GM19025 (cell line): ENCODE data around the gene SLIT3.

Source experiments
- ATAC-seq: cut with Tn5 transposase; IDR thresholded peaks from one replicate; pipeline ENCODE4 v1.9.1; 2021; ENCODE audit warnings: mild to moderate bottlenecking, low read depth, moderate library complexity; ENCODE audit not compliant: unreplicated experiment

Gene SLIT3

DNA sequence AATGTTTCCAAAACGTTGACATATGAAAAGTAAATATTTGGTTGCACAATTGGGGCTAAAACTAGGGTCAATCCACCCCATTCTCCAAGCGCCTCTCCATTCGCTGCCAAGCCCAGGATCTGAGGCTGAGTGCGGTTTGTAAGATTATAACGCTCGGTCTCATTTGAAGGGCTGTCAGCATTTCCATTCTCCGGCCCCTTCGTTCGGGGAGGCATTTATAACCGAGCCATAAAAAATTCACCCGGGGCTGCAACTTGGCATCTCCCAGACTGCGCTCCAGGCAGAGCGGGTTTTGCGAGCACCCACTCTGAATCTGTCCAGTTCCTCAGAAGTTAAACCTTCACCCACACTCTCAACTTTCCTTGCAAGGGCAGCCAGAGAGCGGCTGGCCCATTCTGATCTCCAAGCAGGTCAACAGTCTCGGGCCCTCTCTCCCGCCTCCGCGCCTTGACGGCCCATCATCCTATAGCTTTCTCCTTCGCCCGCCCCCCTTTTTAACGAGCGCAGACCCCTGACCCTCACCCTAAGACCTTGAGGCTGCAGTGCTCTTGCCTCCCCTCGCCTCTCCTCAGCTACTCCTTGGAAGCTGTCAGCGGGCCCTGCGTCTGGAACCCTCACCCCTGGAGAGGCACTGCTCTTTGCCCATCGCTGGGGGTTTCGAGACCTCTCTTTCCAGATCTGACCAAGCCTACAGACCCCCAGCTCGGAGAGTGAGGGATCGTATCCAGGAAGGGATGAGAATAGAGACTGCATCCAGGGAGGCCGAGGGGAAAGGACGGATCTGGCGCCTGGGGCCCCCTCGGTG, 1.1 kb downstream of the SLIT3 start:
- no peak for ATAC-seq

DNA sequence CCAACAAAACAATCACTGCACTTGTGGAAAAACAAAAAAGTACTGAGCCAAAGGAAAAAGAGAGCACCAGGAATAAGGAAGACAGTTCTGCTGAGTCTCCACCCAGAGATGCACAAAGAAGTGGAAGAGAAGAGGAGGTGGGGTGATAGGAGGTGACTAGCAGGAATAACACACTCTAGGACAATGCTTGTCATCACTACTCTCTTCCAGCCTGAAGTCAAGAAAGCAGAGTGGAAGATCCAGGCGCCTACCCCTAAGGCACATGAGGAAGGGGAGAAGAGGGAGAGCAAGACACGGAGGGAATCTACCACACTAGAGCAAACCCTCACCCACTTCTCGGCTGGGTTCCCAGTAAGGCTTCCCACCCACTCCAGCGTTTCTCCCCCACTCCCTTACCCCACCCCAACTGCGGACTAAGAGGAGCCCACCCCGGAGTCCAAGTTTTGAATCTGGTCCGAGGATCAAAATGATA, 1.7 kb downstream of the SLIT3 start:
- ATAC-seq = no peak

DNA sequence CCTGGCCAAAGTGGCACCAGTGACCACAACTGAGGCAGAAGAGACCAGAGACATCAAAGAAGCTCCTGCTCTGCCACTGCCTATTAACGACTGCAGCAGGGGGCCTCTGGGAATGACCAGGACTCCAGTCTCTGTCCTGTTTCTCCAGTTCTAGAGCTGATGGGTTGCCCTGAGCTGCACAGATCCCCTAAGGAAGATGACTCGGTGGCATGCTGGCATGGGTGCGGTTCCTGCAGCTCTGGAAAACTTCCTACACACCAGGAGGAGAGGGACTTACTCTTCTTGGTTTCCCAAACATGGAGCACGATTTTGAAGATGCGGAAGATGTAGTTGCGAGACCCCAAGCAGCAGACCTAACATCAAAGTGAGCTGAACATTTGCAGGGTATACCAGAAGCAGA, 2.7 kb downstream of the SLIT3 start:
- ATAC-seq = no peak

DNA sequence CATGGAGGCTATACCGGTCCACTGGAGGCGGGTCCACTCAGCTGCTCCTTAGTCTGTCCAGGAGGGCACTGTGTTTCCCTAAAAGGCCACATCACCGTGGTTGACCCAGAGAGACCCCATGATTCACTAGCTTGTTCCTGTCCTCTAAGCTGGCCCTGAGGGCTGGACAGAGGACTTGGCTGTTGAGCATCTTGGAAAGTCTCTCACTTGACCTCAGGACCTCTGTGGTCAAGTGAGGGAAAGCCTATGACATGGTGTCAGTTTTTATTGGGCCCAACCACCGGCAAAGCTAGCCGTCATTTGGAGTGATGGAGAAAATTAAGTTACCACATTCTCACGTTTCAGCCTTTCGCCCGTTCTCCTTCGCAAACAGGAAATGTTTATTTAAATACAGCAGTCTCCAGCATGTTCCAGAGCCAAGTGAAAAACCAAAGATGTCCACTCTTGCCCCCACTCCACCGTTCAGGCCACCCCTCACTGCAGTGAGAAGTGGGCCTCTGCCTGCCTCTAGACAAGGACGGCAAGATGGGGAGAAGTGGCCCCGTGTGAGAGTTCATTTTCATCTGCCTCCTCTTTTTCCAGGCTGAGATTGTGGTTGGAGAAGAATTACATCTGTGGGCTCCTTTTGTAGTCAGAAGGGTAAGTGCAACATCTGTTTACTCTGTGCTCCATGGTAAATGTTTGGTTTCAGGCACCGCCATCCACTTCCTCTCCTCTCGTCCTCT, 4.4 kb downstream of the SLIT3 start:
- ATAC-seq = no peak

DNA sequence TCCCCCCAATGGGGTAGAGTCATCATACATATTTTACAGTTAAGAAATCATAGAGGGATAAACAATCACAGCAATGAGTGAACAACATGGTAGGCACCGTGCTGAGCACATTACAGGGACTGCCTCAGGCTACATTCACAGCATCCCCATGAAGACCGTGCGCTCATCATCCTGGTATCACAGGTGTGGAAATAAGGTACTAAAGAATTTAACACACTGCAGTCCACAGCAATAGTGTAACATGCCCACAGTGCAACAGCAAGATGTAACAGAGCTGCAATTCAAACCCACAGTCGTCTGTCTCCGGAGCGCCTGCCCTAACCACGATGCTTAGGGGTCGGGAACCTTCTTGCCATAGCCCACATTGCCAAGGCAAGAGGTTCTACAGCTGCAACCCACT, 5.6 kb downstream of the SLIT3 start:
- ATAC-seq = no peak

DNA sequence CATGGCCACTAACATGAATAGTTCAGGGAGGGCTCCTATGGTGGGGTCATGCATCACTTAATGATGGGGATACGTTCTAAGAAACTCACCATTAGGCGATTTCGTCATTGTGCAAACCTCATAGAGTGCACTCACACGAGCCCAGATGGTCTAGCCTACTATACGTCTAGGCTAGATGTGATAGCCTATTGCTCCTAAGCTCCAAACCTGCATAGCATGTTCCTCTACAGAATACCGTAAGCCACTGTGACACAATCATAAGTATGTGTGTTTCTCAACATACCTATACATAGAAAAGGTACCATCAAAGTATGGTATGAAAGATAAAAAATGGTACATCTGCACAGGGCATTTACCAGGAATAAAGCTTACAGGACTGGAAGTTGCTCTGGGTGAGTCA, 6.3 kb downstream of the SLIT3 start:
- no peak for ATAC-seq

DNA sequence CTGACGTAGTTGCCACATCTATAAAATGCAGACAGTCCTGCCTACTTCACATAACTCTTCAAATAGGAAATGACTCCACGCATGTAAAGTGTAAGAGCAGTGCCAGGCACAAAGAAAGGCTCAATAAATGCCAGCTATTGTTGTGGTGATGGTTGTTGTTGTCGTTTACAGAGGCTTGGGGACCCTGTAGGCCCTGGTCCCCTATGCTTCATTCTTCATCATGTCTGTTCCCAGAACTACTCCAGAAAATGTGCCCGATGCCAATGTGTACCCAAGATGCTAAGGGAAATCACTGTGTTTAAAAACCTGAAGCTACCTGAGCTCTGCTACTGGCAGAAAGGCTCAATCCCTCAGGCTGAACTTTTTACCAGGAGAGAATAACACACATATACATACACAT, 9.1 kb downstream of the SLIT3 start:
- ATAC-seq = no peak

DNA sequence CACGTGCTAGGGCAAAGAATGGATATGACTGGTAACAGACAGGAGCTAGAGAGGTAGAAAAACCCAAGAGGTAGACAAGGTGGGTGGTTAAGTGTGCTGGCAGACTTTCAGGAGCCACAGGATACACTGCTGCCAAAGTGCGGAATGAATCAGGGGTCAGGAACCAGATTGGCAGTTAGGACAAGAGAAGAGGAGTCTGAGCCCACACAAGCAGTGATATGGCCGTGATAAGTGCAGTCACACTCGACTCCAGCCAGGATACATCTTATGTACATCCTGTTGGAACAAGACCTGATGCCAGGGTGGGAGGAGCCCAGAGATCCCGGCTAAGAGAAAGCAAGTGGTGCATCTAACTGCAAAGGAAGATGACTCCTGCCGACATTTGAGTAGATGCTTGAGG, 10.0 kb downstream of the SLIT3 start:
- no peak for ATAC-seq

DNA sequence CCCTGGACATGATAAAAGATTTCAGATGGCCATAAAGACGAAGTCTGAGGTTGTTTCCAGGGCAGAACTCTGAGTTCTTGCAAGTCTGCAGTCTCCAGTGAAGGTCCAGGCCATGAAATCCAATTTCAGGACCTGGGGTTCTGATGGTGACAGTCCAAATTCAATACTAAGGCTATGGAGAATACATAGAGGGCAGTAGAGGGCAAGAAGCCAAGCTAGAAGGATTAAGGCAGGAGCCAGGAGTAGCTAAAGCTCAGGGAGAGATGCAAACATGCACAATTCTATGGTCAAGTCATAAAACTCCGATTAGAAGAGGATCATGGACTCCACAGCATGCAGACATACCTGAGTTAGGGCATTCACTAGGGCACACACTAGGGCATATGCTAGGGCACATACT, 11.4 kb downstream of the SLIT3 start:
- no peak for ATAC-seq

DNA sequence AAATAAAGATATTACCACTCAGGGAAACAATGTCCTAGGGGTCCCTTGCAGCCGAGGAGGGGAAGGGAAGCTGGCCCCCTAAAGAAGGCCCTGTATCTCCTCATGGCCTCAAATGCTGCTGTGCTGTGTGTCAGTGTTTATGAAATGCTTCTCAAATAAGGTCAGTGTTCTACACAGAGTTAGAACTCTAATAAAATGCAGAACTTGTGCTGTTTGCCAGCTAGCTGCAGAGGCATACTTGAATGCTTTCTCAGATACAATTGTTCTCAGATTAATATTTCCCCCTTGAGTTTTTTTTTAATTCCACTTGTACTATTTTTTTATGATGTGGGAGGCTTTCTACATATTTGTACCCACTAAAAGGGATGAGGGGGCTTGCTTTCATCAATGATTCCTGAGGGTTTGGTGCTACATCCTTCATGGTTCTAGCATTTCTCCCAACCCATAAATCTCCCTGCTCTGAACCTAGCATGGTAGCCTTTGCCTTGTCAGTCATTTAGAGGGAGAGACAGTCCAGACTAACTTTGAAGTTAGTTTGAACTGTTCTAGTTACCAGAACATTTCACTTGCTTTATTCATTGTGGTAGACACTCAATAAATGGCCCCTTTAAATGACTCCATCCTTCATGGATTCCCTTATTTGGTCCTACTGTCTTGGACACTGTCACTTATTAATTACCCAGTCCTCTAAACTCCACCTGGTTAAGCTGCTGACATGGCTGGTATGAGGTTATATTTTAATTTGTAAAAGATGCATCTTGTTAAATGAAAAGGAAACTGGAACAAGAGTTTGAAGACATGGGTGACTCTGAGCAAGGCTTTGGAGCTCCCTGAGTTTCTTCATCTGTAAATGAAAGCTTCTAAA, 12.6 kb downstream of the SLIT3 start:
- no peak for ATAC-seq

DNA sequence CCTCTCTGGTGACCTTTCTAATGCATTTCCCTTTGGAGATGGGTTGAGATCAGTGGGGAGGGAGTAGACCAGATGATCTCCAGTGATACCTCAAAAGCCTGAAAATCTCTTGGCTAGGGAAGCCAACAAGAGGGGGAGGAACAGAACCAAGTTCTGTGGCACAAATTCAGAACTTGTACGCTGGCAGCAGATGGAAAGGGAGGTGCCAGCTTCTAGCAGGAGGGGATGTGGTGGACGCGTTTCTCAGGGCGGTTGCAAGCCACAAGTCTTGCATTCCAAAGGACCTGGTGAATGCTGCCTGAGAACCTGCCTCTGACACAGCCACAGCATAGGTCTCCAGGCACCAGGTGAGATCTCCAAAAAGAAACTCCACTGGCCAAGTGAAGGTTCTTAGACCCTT, 13.4 kb downstream of the SLIT3 start:
- ATAC-seq = no peak

DNA sequence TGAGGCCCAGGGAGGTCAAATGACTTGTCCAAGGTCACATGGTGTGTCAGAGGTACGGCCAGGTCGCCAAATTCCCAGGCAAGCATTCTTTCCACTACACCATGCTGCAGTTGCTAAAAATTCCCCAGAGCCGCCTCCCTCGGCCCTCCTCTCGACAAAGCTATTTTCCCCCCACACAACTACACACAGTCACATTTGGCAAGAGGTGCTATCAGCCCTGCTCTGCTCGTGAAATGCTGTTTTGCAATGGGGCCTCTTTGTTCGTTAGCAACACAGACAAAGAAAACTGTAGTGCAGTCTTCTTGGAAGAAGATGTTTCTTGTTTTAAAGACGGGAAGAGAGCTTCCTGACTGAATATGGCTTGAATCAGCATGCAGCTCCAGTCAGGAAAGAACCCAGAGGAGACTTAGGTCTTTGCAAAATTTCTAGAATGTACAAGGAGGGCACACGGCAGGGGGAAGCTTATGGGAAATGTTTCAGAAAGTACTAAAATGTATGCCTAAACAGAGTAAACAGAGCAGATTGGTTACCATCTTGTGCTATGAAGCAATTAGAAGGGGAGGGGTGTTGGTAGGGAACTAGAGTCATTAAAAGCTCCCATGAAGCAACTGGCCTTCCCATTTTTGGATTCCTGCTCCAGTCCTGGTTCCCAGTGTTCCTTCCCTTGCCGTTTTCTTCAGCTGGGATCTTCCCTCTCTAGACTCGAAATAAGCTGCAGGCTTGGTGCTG, 14.2 kb downstream of the SLIT3 start:
- no peak for ATAC-seq

DNA sequence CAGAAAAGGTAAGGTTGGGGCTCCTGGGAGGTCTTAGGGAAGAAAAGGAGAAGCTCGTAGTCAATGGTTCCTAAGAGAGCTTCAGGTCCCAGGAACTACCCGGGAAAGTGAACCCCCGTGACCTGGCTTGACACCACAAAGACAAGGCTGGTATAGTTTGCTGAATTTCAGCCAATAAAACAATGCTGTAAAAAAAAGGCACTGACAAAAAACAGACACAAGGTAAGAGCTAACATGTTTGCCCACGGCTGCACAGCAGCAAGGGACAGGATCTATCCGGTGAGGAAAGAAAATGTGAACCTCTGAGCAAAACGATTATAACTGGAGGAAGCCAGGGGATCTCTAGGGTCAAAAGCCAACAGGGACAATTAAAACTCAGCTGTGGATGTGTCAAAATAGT, 17.1 kb downstream of the SLIT3 start:
- ATAC-seq = no peak

DNA sequence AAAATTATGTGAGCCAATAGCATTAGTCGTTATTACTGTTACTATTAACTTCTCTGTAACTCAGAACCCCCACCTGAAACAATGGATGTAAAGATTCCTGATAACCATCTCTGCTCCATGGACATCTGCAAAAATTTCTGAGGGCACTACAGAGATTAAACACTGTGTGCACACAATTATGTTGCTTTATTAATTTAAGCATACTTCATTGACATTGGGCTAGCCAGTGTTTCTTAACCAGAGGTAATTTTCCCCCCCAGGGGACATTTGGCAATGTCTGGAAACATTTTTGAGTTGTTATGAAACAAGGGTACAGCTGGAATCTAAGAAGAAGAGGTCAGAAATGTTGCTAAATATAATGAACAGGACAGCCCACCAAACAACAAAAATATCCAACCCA, 19.3 kb downstream of the SLIT3 start:
- ATAC-seq = no peak

DNA sequence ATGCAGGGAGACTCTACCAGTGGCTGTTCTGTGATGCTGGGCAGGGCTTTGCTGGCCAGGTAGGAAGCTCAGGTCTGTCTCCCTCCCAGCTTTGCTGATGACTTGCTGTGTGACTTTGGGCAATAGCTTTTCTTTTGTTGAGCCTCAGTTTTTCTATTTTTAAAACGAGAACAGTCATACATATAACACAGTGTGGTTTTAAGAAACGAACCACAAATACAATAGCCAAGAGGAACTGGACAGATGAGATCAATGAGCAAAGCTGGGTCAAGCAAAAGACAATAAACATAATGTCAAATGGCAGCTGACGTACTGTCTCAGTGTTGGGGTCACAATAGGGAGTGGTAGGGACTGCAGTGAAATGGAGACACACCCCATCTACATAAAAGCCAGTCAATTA, 20.2 kb downstream of the SLIT3 start:
- ATAC-seq = no peak

DNA sequence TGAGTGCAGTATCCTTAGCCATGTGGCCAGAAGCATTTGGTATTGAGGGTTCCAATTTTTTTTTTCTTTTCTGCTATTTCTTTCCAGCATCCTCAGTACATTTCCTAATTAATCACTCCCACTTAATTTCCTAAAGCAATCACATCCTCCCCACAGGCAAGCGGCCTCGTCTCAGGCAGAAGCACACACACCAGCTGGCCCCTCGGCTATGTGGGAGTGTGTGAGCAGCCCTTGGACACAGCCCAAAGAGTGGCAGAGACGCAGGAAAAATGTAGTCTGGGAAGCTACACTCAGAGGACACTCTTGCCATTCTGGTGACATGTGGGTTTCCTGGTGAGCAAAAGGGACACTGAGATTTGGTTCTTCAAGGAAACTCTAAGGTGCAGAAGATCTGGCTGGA, 20.7 kb downstream of the SLIT3 start:
- no peak for ATAC-seq

DNA sequence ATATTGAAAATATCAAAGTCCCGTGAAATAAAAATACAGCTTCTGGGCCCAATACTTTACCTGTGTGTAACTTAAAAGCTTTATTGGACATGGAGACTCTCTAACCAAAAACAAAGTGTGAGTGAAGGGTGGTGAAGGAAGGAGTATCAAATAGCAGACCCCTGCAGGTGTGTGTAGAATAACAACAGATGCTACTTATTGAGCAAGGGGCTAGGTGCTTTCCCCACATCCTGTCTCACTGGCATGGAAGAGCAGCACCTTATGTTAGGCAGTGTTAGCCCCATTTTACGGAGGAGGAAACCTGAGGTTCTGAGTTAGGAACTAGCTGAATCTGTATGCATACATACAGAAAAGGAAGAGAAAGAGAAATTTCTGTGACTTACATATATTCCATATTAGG, 21.8 kb downstream of the SLIT3 start:
- no peak for ATAC-seq

DNA sequence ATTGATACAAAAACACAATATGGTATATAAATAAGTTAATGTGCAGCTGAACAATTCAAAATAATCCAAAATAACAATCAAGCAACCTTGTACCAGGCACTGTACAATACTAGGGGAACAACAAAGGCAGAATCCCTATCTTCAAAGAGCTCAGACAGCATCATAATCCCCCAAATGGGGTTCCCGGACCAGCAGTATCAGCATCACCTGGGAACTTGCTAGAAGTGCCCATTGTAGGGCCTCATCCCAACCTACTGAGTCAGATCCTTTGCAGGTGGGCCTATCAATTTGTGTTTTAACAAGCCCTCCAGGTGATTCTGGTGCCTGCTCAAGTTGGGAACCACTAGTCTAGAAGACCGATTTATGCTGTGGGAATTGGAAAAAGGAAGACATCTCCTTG, 27.1 kb downstream of the SLIT3 start:
- ATAC-seq = no peak

DNA sequence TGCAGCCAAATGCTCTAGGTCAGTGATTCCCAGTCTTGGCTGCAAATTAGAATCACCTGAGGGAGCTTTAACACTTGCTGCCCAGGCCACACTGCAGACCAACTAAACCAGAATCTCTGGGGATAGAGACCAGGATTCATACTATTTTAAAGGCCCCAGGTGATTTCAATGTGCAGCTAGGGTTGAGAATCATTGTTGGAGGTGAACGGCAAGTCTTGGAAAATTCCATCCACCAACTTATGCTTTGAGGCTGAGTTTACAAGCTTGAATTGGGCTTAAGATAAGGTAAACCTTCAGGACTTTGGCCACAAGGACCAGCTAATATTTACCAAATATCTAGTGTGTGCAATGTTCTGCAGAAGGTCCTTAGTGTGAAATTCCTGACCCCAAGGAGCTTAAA, 27.5 kb downstream of the SLIT3 start:
- ATAC-seq = no peak

DNA sequence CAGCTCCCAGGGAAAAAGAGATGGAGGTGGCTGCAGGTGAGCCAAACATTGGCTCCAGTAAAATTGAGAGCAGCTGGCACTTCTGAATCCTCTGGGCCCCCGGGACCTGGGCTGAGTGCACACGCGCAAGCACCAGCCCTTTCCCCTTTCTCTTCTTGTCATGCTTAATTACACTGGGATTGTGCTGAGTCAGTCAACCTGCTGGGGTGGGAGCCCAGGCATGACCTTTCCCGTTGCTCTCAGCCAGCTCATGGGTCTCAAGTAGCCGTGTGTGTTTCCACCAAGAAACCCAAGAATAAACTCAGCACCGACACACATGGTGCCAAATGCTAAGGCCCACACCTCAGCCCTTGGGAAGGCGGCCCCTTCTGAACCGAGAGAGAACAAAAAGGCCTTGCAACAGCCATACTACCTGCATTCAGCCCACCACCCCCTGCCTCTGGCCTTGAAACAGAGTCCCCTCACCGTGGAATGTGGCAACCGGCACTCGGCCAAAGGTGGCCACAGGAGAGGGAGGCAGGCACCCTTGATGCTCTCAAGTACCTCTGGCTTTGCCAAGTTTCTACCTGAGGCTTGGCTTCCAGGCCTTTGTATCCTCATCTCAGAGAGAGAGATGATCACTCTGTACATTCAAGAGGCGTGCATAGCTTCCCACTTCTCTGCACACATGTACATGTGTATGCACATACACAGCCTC, 28.1 kb downstream of the SLIT3 start:
- no peak for ATAC-seq
